HG03558 (cell line): ENCODE data around the gene PRTN3.
"Not testable (repeated sequence)": the region's sequence is repeated elsewhere in the genome, so short reads cannot be mapped to it uniquely, and the experiment has no call there.

Source experiments
- ATAC-seq: cut with Tn5 transposase; IDR thresholded peaks from one replicate; pipeline ENCODE4 v1.9.1; 2021; ENCODE audit warnings: moderate number of reproducible peaks; ENCODE audit not compliant: unreplicated experiment; ENCODE audit errors: extremely low read depth

The PRTN3 gene

GRCh38 chr19:814152-815078 lies 26.4 kb upstream of the PRTN3 start:
- ATAC-seq = no peak

GRCh38 chr19:815079-815774 lies 25.6 kb upstream of the PRTN3 start:
- ATAC-seq = no peak

- ATAC-seq = no peak
Measured at GRCh38 chr19:815775-816499, 24.9 kb upstream of the PRTN3 start.

GRCh38 chr19:816500-816857 lies 24.3 kb upstream of the PRTN3 start:
- ATAC-seq = no peak

GRCh38 chr19:820212-820611 lies 20.6 kb upstream of the PRTN3 start:
- ATAC-seq = not testable (repeated sequence)

GRCh38 chr19:821231-821824 lies 19.5 kb upstream of the PRTN3 start:
- no peak for ATAC-seq

- ATAC-seq = no peak
Measured at GRCh38 chr19:821825-822503, 18.8 kb upstream of the PRTN3 start, which contains the start of gene PLPPR3. Gene PLPPR3 (minus strand): TSS chr19:821955. CDS start chr19:821559, 396 bp downstream.

GRCh38 chr19:823565-824121 lies 17.2 kb upstream of the PRTN3 start:
- no peak for ATAC-seq

- ATAC-seq = no peak
Measured at GRCh38 chr19:824885-825284, 15.9 kb upstream of the PRTN3 start.

- no peak for ATAC-seq
Measured at GRCh38 chr19:825897-826644, 14.7 kb upstream of the PRTN3 start.

- no peak for ATAC-seq
Measured at GRCh38 chr19:827314-827709, 13.5 kb upstream of the PRTN3 start.

GRCh38 chr19:827710-828321 lies 13.0 kb upstream of the PRTN3 start, which contains the start of gene AZU1:
Gene AZU1 (plus strand): TSS chr19:827837. CDS start chr19:827847, 10 bp downstream.
- ATAC-seq = no peak

GRCh38 chr19:829129-829758 lies 11.6 kb upstream of the PRTN3 start:
- no peak for ATAC-seq

- no peak for ATAC-seq
Measured at GRCh38 chr19:831407-832369, 9.1 kb upstream of the PRTN3 start.

GRCh38 chr19:834216-834615 lies 6.6 kb upstream of the PRTN3 start:
- no peak for ATAC-seq

- no peak for ATAC-seq
Measured at GRCh38 chr19:835210-835810, 5.5 kb upstream of the PRTN3 start.
